Measurements from ENCODE around the gene ZNF700.
"Not testable (repeated sequence)": the region's sequence is repeated elsewhere in the genome, so short reads cannot be mapped to it uniquely, and the experiment has no call there.

ZNF700 gene

DNA sequence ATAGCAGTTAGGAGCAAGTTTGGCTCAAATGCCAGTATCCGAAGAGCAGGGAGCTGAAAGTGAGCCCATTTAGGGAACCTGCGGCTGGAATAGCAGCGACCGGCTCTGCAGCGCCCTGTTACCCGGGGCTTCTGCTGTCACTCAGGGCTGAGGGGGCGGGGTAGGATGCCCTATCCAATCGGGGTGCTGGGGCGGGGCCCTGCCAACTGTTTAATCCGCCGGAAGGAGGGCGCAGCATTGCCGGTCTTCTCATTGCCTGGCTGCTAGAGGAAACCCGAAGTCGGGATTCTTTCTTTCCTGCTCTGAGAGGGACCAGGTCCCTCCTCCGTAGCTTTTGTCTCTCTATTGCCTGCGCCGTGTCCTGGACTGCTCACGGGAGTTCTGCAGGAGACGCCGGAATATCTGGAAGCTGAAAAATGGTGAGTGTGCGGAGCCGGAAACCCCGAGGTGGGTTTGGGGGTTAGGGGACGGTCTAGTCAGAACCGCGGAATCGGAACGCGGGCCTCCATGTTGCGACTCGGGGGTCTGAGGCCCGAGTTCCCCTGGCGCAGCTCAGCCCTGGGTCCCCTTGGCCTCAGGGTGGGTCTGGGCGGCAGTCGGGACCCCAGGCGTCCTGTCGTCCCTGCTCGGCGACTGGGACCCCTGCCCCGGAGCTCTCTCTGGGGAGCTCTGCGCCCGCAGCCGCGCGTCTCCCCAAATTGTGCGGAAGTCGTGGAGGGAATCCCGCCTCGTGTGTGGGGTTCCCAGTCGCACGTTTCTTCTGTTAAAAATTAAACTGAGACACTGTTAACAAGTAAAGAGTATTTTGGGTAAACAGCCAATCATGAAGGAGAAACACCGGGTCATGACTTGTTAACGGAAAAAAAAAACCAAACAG, 62.7 kb downstream of the ZNF700 start:
- peak overlapping the region; percentile 59 for H3K27ac ChIP-seq
- TF ChIP-seq ZFX (IDR thresholded peaks at IDR 0.05): no peak
- TF ChIP-seq, protein P1, sequence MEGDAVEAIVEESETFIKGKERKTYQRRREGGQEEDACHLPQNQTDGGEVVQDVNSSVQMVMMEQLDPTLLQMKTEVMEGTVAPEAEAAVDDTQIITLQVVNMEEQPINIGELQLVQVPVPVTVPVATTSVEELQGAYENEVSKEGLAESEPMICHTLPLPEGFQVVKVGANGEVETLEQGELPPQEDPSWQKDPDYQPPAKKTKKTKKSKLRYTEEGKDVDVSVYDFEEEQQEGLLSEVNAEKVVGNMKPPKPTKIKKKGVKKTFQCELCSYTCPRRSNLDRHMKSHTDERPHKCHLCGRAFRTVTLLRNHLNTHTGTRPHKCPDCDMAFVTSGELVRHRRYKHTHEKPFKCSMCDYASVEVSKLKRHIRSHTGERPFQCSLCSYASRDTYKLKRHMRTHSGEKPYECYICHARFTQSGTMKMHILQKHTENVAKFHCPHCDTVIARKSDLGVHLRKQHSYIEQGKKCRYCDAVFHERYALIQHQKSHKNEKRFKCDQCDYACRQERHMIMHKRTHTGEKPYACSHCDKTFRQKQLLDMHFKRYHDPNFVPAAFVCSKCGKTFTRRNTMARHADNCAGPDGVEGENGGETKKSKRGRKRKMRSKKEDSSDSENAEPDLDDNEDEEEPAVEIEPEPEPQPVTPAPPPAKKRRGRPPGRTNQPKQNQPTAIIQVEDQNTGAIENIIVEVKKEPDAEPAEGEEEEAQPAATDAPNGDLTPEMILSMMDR (conservative IDR thresholded peaks at IDR 0.05): no peak

DNA sequence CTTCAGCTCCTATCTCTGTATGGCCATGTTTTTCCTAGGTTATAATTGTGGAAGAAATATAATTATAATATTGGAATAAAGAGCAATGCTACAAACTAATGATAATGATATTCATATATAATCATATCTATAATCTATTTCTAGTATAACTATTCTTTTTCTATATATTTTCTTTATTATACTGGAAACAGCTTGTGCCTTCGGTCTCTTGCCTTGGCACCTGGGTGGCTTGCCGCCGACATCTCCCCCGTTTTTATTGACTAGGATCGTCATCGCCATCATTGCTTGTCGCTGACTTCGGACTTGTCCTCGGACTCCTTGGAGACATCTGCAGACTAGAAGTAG, 64.2 kb downstream of the ZNF700 start:
- no peak overlapping the region for H3K27ac ChIP-seq
- TF ChIP-seq, protein P1 (conservative IDR thresholded peaks at IDR 0.05): peak; percentile 63
- no peak for TF ChIP-seq ZFX (IDR thresholded peaks at IDR 0.05)

DNA sequence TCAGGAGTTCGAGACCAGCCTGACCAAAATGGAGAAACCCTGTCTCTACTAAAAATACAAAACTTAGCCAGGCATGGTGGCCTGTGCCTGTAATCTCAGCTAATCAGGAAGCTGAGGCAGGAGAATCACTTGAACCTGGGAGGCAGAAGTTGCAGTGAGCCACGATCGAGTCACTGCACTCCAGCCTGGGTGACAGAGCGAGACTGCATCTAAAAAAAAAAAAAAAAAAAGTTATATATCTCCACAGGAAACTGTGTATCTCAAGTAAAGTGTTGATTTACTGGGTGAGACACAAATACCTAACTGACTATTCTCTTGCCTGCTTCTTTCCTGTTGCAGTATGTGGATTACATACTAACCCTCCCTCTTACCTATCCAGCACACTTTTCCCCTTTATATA, 67.0 kb downstream of the ZNF700 start:
- H3K27ac ChIP-seq: not testable (repeated sequence)

DNA sequence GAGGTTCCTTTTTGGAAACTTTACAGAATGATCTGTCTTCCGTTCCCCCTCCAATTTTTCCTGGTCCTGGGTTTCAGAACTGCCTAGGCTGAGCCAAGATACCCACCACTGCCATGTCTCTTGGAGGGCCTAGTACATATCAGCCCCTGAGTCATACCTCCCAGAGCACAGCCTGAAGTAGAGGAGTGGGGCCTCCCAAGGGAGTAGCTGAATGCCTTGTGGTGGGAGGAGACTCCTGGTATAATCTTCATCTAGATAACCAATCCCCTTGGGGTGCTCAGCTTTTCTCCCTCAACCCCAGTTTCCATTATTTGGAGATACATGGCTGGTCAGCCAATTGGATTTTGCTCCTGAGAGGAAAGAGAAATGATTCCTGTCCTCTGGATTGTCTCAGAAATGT, 70.3 kb downstream of the ZNF700 start:
- no peak overlapping the region for H3K27ac ChIP-seq

More for the DNA sequence above, 70.3 kb downstream of the ZNF700 start:
- TF ChIP-seq, protein P1 (conservative IDR thresholded peaks at IDR 0.05): no peak
- TF ChIP-seq ZFX (IDR thresholded peaks at IDR 0.05): no peak
